Neural progenitor cell (in vitro differentiated cells): ENCODE measurements around the gene ARHGAP26. TPM values are rescaled to one million over a fixed set of nuclear protein-coding genes. Genes with fewer than 3 reads are reported as not detected.

ENCODE experiments used
- DNase-seq: peaks from one replicate; pipeline ENCODE4 v3.0.0-alpha.2; 2016; ENCODE audit warnings: low spot score
- H2AFZ ChIP-seq: fragments of 200-600 bp; sonication (generic); replicated peaks from 2 replicates; pipeline ENCODE4 v1.6.1; 2016; ENCODE audit warnings: antibody characterized with exemption
- H3F3A ChIP-seq: fragments of 200-600 bp; sonication (generic); 2 replicates; pipeline ENCODE4 v1.6.1; 2016; ENCODE audit warnings: antibody characterized with exemption, low read depth
- H3K27ac ChIP-seq: fragments of 200-600 bp; sonication (generic); 2 replicates; pipeline ENCODE4 v1.5.1; 2016; ENCODE audit warnings: mild to moderate bottlenecking
- H3K27me3 ChIP-seq: fragments of 200-600 bp; sonication (generic); 2 replicates; pipeline ENCODE4 v1.6.1; 2016; ENCODE audit warnings: mild to moderate bottlenecking, moderate library complexity
- H3K36me3 ChIP-seq: fragments of 200-600 bp; sonication (generic); 2 replicates; pipeline ENCODE4 v1.5.1; 2016
- H3K4me1 ChIP-seq: fragments of 200-600 bp; sonication (generic); 2 replicates; pipeline ENCODE4 v1.6.1; 2016; ENCODE audit warnings: mixed run types
- H3K4me2 ChIP-seq: fragments of 200-600 bp; sonication (generic); 2 replicates; pipeline ENCODE4 v1.6.1; 2016
- H3K4me3 ChIP-seq: fragments of 200-600 bp; sonication (generic); 2 replicates; pipeline ENCODE4 v1.5.1; 2016
- H3K79me2 ChIP-seq: fragments of 200-600 bp; sonication (generic); 2 replicates; pipeline ENCODE4 v1.6.1; 2016; ENCODE audit warnings: low read depth
- H3K9ac ChIP-seq: fragments of 200-600 bp; sonication (generic); 2 replicates; pipeline ENCODE4 v1.6.1; 2016
- H3K9me3 ChIP-seq: fragments of 200-600 bp; sonication (generic); 2 replicates; pipeline ENCODE4 v1.5.1; 2016; ENCODE audit warnings: low read depth
- H4K20me1 ChIP-seq: fragments of 200-600 bp; sonication (generic); 2 replicates; pipeline ENCODE4 v1.6.1; 2016; ENCODE audit warnings: low read depth
- H3K27ac Mint-ChIP-seq: 3 replicates; pipeline ENCODE4 v1.8.0; 2021; ENCODE audit warnings: mixed read lengths
- H3K27me3 Mint-ChIP-seq: 2 replicates; pipeline ENCODE4 v1.8.0; 2022; ENCODE audit warnings: low read depth, mild to moderate bottlenecking, inconsistent platforms, moderate library complexity, mixed read lengths; ENCODE audit not compliant: insufficient read depth
- H3K36me3 Mint-ChIP-seq: 3 replicates; pipeline ENCODE4 v1.8.0; 2021; ENCODE audit warnings: mixed read lengths
- H3K4me1 Mint-ChIP-seq: 3 replicates; pipeline ENCODE4 v1.8.0; 2021; ENCODE audit warnings: mixed read lengths
- H3K4me3 Mint-ChIP-seq: 3 replicates; pipeline ENCODE4 v1.8.0; 2021; ENCODE audit warnings: mild to moderate bottlenecking, moderate library complexity, mixed read lengths
- H3K9me3 Mint-ChIP-seq: 3 replicates; pipeline ENCODE4 v1.8.0; 2020; ENCODE audit warnings: mixed read lengths
- CTCF ChIP-seq: fragments of 200-600 bp; sonication (generic); IDR thresholded peaks from 2 replicates; pipeline ENCODE4 v1.5.1; 2017; ENCODE audit warnings: antibody characterized with exemption, mild to moderate bottlenecking
- EZH2 ChIP-seq: fragments of 200-600 bp; sonication (generic); IDR thresholded peaks from 2 replicates; pipeline ENCODE4 v1.6.1; 2017; ENCODE audit warnings: antibody characterized with exemption, mild to moderate bottlenecking, moderate library complexity
- EZH2phosphoT487 ChIP-seq: fragments of 200-600 bp; sonication (generic); IDR thresholded peaks from 2 replicates; pipeline ENCODE4 v1.6.1; 2017; ENCODE audit warnings: antibody characterized with exemption
- total RNA-seq: library from RNA; depleted of rRNA; stranded (reverse); fragments of >200 nt; gene quantifications from 2 replicates; pipeline ENCODE4 v1.2.3, GENCODE V29; 2015; ENCODE audit warnings: low replicate concordance

ARHGAP26 gene
- total RNA-seq, 1 donor from 2014 or later, result 7.0 TPM

- Mint-ChIP-seq H3K27me3 (no peaks in the 10 kb centered on the region), H3K9me3 (peaks cover 2% of the 10 kb centered on the region), H3K36me3 (no peaks in the 10 kb centered on the region), H3K27ac (no peak overlapping the region), H3K4me3 (peak overlapping the region; percentile 17), H3K4me1 (peaks cover 5% of the 10 kb centered on the region)
- H2AFZ ChIP-seq, result no peak overlapping the region
- no peaks in the 10 kb centered on the region for H3K36me3 ChIP-seq
- no peak for DNase-seq
- H3F3A ChIP-seq, result no peaks in the 10 kb centered on the region
- no peaks in the 10 kb centered on the region for H4K20me1 ChIP-seq
- H3K9me3 ChIP-seq, result no peaks in the 10 kb centered on the region
- H3K27me3 ChIP-seq, result no peaks in the 10 kb centered on the region
- no peaks in the 10 kb centered on the region for H3K79me2 ChIP-seq
- no peak overlapping the region for H3K9ac ChIP-seq
- H3K27ac ChIP-seq, result no peak overlapping the region
- no peak overlapping the region for H3K4me3 ChIP-seq
- H3K4me1 ChIP-seq, result no peaks in the 10 kb centered on the region
- no peak overlapping the region for H3K4me2 ChIP-seq
- TF ChIP-seq EZH2phosphoT487, result no peak
- no peak for TF ChIP-seq CTCF
- no peak for TF ChIP-seq EZH2
Measured at GRCh38 chr5:143166090-143166489, 395.9 kb downstream of the ARHGAP26 start.

GRCh38 chr5:143166661-143167420 is 396.7 kb downstream of the ARHGAP26 start:
- H3K36me3 ChIP-seq, result no peaks in the 10 kb centered on the region
- no peaks in the 10 kb centered on the region for H3K4me1 ChIP-seq
- DNase-seq, result no peak
- no peaks in the 10 kb centered on the region for H3K27me3 Mint-ChIP-seq
- no peak overlapping the region for H3K4me3 Mint-ChIP-seq
- no peaks in the 10 kb centered on the region for H3F3A ChIP-seq
- H4K20me1 ChIP-seq, result no peaks in the 10 kb centered on the region
- no peaks in the 10 kb centered on the region for H3K79me2 ChIP-seq
- no peaks in the 10 kb centered on the region for H3K36me3 Mint-ChIP-seq
- H3K27ac Mint-ChIP-seq, result no peak overlapping the region
- H3K9ac ChIP-seq, result no peak overlapping the region
- H2AFZ ChIP-seq, result no peak overlapping the region
- no peak overlapping the region for H3K4me2 ChIP-seq
- no peak for TF ChIP-seq CTCF
- TF ChIP-seq EZH2phosphoT487, result no peak
- no peak overlapping the region for H3K4me3 ChIP-seq
- peaks cover 5% of the 10 kb centered on the region for H3K4me1 Mint-ChIP-seq
- H3K9me3 Mint-ChIP-seq, result peaks cover 2% of the 10 kb centered on the region
- H3K27me3 ChIP-seq, result no peaks in the 10 kb centered on the region
- no peak overlapping the region for H3K27ac ChIP-seq
- H3K9me3 ChIP-seq, result no peaks in the 10 kb centered on the region

- Histone ChIP-seq H3K36me3 (no peaks in the 10 kb centered on the region), H3K4me2 (no peak overlapping the region), H3K79me2 (no peaks in the 10 kb centered on the region), H3K4me3 (no peak overlapping the region), H3K9me3 (no peaks in the 10 kb centered on the region), H2AFZ (no peak overlapping the region), H4K20me1 (no peaks in the 10 kb centered on the region), H3F3A (no peaks in the 10 kb centered on the region), H3K27ac (no peak overlapping the region), H3K4me1 (no peaks in the 10 kb centered on the region), H3K27me3 (no peaks in the 10 kb centered on the region), H3K9ac (no peak overlapping the region)
- Mint-ChIP-seq H3K27ac (no peak overlapping the region), H3K4me1 (peaks cover 5% of the 10 kb centered on the region), H3K9me3 (no peaks in the 10 kb centered on the region), H3K27me3 (no peaks in the 10 kb centered on the region), H3K36me3 (no peaks in the 10 kb centered on the region), H3K4me3 (no peak overlapping the region)
- DNase-seq, result no peak
- TF ChIP-seq EZH2 (no peak), EZH2phosphoT487 (no peak), CTCF (no peak)
Measured at GRCh38 chr5:143168171-143168741, 398.1 kb downstream of the ARHGAP26 start.
